ENCODE results near the gene MCF2L.

The MCF2L gene

GRCh38 chr13:112995395-112996191 lies 26.6 kb downstream of the MCF2L start:
- TF ChIP-seq CTCF (IDR thresholded peaks at IDR 0.05; ENCODE audit: control insufficient read depth, extremely low read depth, insufficient read depth), result no peak
- no peak for DNase-seq (ENCODE audit: low read depth)
- H3K4me3 ChIP-seq (ENCODE audit: low read depth, low read length), result no peak overlapping the region

- DNase-seq (ENCODE audit: low read depth), result no peak
- TF ChIP-seq CTCF (IDR thresholded peaks at IDR 0.05; ENCODE audit: control insufficient read depth, extremely low read depth, insufficient read depth), result no peak
- H3K4me3 ChIP-seq (ENCODE audit: low read depth, low read length), result no peak overlapping the region
Observed at GRCh38 chr13:112996671-112997091, 27.7 kb downstream of the MCF2L start.

GRCh38 chr13:112997188-112998130 lies 28.4 kb downstream of the MCF2L start:
- H3K4me3 ChIP-seq (ENCODE audit: low read depth, low read length), result no peak overlapping the region
- peak; percentile 36 for DNase-seq (ENCODE audit: low read depth)
- no peak for TF ChIP-seq CTCF (IDR thresholded peaks at IDR 0.05; ENCODE audit: control insufficient read depth, extremely low read depth, insufficient read depth)

GRCh38 chr13:112998521-112999280 lies 29.7 kb downstream of the MCF2L start:
- no peak for DNase-seq (ENCODE audit: low read depth)
- no peak overlapping the region for H3K4me3 ChIP-seq (ENCODE audit: low read depth, low read length)
- TF ChIP-seq CTCF (IDR thresholded peaks at IDR 0.05; ENCODE audit: control insufficient read depth, extremely low read depth, insufficient read depth), result no peak

- no peak for TF ChIP-seq CTCF (IDR thresholded peaks at IDR 0.05; ENCODE audit: control insufficient read depth, extremely low read depth, insufficient read depth)
- no peak overlapping the region for H3K4me3 ChIP-seq (ENCODE audit: low read depth, low read length)
Observed at GRCh38 chr13:112999414-113000177, 30.6 kb downstream of the MCF2L start.

GRCh38 chr13:113000575-113000974 lies 31.6 kb downstream of the MCF2L start:
- no peak for DNase-seq (ENCODE audit: low read depth)
- no peak for TF ChIP-seq CTCF (IDR thresholded peaks at IDR 0.05; ENCODE audit: control insufficient read depth, extremely low read depth, insufficient read depth)
- no peak overlapping the region for H3K4me3 ChIP-seq (ENCODE audit: low read depth, low read length)

More at GRCh38 chr13:112999414-113000177, 30.6 kb downstream of the MCF2L start:
- no peak for DNase-seq (ENCODE audit: low read depth)
